H1 (cell line): ENCODE results near the gene PTPN22. TPM values are rescaled to one million over a fixed set of nuclear protein-coding genes. Genes with fewer than 3 reads are reported as not detected.

ENCODE experiments used
- CTCF ChIA-PET: fragments of 300-600 bp; sonication (Branson Sonifier 250); formaldehyde crosslinking; loops from one replicate; lab custom pipeline; 2021; ENCODE audit not compliant: partially characterized antibody; lab: Charles Lee
- POLR2A ChIA-PET: fragments of 300-600 bp; sonication (Branson Sonifier 250); formaldehyde crosslinking; loops from one replicate; lab custom pipeline; 2021; ENCODE audit warnings: inconsistent platforms; ENCODE audit not compliant: partially characterized antibody; lab: Charles Lee
- DNase-seq, 2 experiments: peaks; one replicate each; pipeline versions ENCODE4 v3.0.0 to v3.0.0-alpha.2; 2010 to 2022; ENCODE audit warnings: low spot score in 2 of 2, low read depth in 1 of 2, mixed read lengths in 1 of 2
- FAIRE-seq: peaks from 2 replicates; lab custom pipeline; 2011; peaks lifted over from hg19 to GRCh38; lab: Jason Lieb, UNC
- H2AFZ ChIP-seq: 2 replicates; pipeline ENCODE4 v1.8.1; 2012; ENCODE audit warnings: low read length, inconsistent platforms
- H2AK5ac ChIP-seq: 2 replicates; pipeline ENCODE4 v1.6.1; 2013; ENCODE audit warnings: low read depth, low read length
- H2BK120ac ChIP-seq: replicated peaks from 2 replicates; pipeline ENCODE3; 2013; ENCODE audit warnings: low read depth, low read length, inconsistent platforms
- H2BK12ac ChIP-seq: 2 replicates; pipeline ENCODE4 v1.6.1; 2013; ENCODE audit warnings: low read depth, low read length
- H2BK15ac ChIP-seq: 2 replicates; pipeline ENCODE4 v1.6.1; 2013; ENCODE audit warnings: low read length
- H2BK20ac ChIP-seq: 2 replicates; pipeline ENCODE4 v1.6.1; 2013; ENCODE audit warnings: low read length
- H2BK5ac ChIP-seq: 2 replicates; pipeline ENCODE4 v1.6.1; 2013; ENCODE audit warnings: low read depth, low read length
- H3K14ac ChIP-seq: 2 replicates; pipeline ENCODE4 v1.6.1; 2013; ENCODE audit warnings: inconsistent platforms; ENCODE audit not compliant: insufficient read length
- H3K18ac ChIP-seq: 2 replicates; pipeline ENCODE4 v1.6.1; 2013; ENCODE audit warnings: low read length; ENCODE audit errors: extremely low read depth
- H3K23ac ChIP-seq: 2 replicates; pipeline ENCODE4 v1.6.1; 2013; ENCODE audit warnings: inconsistent platforms; ENCODE audit not compliant: insufficient read length
- H3K23me2 ChIP-seq: 2 replicates; pipeline ENCODE4 v1.6.1; 2013; ENCODE audit warnings: low read depth, low read length
- H3K27ac ChIP-seq: 2 replicates; pipeline ENCODE4 v1.6.1; 2011; ENCODE audit warnings: low read depth, low read length, inconsistent platforms
- H3K27me3 ChIP-seq, 4 experiments: replicated peaks in 1 of 4; 1 replicate in 1 of 4; 2 replicates in 3 of 4; pipeline versions ENCODE4 v1.6.1 to v1.8.1; 2011 to 2013; ENCODE audit warnings: low read length in 3 of 4, mild to moderate bottlenecking in 3 of 4, inconsistent platforms in 2 of 4, mixed read lengths in 2 of 4, moderate library complexity in 1 of 4; ENCODE audit not compliant: control insufficient read depth in 3 of 4, insufficient read depth in 3 of 4; ENCODE audit errors: extremely low read depth in 1 of 4
- H3K36me3 ChIP-seq, 4 experiments: 2 replicates each; pipeline versions ENCODE4 v1.6.1 to v1.8.1; 2011 to 2013; ENCODE audit warnings: mild to moderate bottlenecking in 4 of 4, low read length in 3 of 4, moderate library complexity in 2 of 4, control low read depth in 1 of 4, inconsistent platforms in 1 of 4; ENCODE audit not compliant: insufficient read depth in 4 of 4, control insufficient read depth in 2 of 4
- H3K4ac ChIP-seq: replicated peaks from 2 replicates; pipeline ENCODE3; 2013; ENCODE audit warnings: low read length, low read depth, mixed read lengths, inconsistent platforms; ENCODE audit not compliant: insufficient read length
- H3K4me1 ChIP-seq, 4 experiments: replicated peaks in 1 of 4; 1 replicate in 1 of 4; 2 replicates in 3 of 4; pipeline versions ENCODE4 v1.6.1 to v1.8.1; 2011 to 2013; ENCODE audit warnings: low read length in 3 of 4, inconsistent platforms in 2 of 4, mixed read lengths in 1 of 4; ENCODE audit not compliant: insufficient read depth in 4 of 4, control insufficient read depth in 3 of 4
- H3K4me2 ChIP-seq, 2 experiments: 2 replicates each; pipeline versions ENCODE4 v1.6.1 to v1.8.1; 2011 to 2013; ENCODE audit warnings: low read depth in 2 of 2, low read length in 2 of 2, control low read depth in 1 of 2, inconsistent platforms in 1 of 2, mild to moderate bottlenecking in 1 of 2; ENCODE audit not compliant: insufficient read depth in 1 of 2
- H3K4me3 ChIP-seq, 4 experiments: fragments of 200-600, 300-600 bp in 1 of 4; sonication (generic), shearing (Covaris generic), sonication (Bioruptor Twin) in 1 of 4; 2 replicates each; pipeline versions ENCODE4 v1.5.1 to v1.8.1; 2011 to 2016; ENCODE audit warnings: low read length in 4 of 4, low read depth in 3 of 4, control low read depth in 2 of 4, inconsistent platforms in 2 of 4, mild to moderate bottlenecking in 2 of 4, mixed read lengths in 1 of 4, moderate library complexity in 1 of 4; ENCODE audit not compliant: insufficient read depth in 2 of 4; ENCODE audit errors: extremely low read depth in 1 of 4
- H3K56ac ChIP-seq: replicated peaks from 2 replicates; pipeline ENCODE3; 2013; ENCODE audit warnings: low read depth, mild to moderate bottlenecking, mixed read lengths, low read length, inconsistent platforms; ENCODE audit not compliant: insufficient read length
- H3K79me1 ChIP-seq: 2 replicates; pipeline ENCODE4 v1.6.1; 2013; ENCODE audit warnings: low read depth, low read length, control low read depth
- H3K79me2 ChIP-seq, 2 experiments: 2 replicates each; pipeline versions ENCODE4 v1.6.1 to v1.8.1; 2012 to 2013; ENCODE audit warnings: low read length in 2 of 2, mild to moderate bottlenecking in 2 of 2, inconsistent platforms in 1 of 2; ENCODE audit not compliant: insufficient read depth in 2 of 2, control insufficient read depth in 1 of 2
- H3K9ac ChIP-seq, 4 experiments: replicated peaks in 1 of 4; 1 replicate in 1 of 4; 2 replicates in 3 of 4; pipeline versions ENCODE4 v1.6.1 to v1.8.1; 2011 to 2013; ENCODE audit warnings: low read depth in 3 of 4, low read length in 3 of 4, control low read depth in 2 of 4, mild to moderate bottlenecking in 2 of 4, moderate library complexity in 2 of 4, inconsistent platforms in 1 of 4; ENCODE audit errors: extremely low read depth in 1 of 4
- H3K9me3 ChIP-seq, 2 experiments: 2 replicates each; pipeline versions ENCODE4 v1.6.1 to v1.8.1; 2012 to 2013; ENCODE audit warnings: mild to moderate bottlenecking in 2 of 2, moderate library complexity in 2 of 2, control low read depth in 1 of 2, inconsistent platforms in 1 of 2, low read depth in 1 of 2, low read length in 1 of 2, mixed read lengths in 1 of 2; ENCODE audit not compliant: insufficient read depth in 2 of 2
- H4K20me1 ChIP-seq, 2 experiments: replicated peaks in 1 of 2; 2 replicates each; pipeline versions ENCODE3 to v1.8.1; 2011 to 2013; ENCODE audit warnings: inconsistent platforms in 2 of 2, low read length in 2 of 2, mild to moderate bottlenecking in 1 of 2; ENCODE audit not compliant: insufficient read depth in 2 of 2, control insufficient read depth in 1 of 2
- H4K5ac ChIP-seq: 2 replicates; pipeline ENCODE4 v1.6.1; 2013; ENCODE audit warnings: low read length, low read depth, mixed read lengths, inconsistent platforms; ENCODE audit not compliant: insufficient read length
- H4K8ac ChIP-seq: 2 replicates; pipeline ENCODE4 v1.8.0; 2013; ENCODE audit warnings: mild to moderate bottlenecking, moderate library complexity, low read length, inconsistent platforms; ENCODE audit not compliant: insufficient read depth; ENCODE audit errors: extremely low read depth
- H4K91ac ChIP-seq: replicated peaks from 2 replicates; pipeline ENCODE3; 2013; ENCODE audit warnings: low read length, mixed read lengths, inconsistent platforms; ENCODE audit not compliant: insufficient read length
- EP300 ChIP-seq, 2 experiments: IDR thresholded peaks; 1 replicate in 1 of 2; 2 replicates in 1 of 2; pipeline ENCODE4 v1.6.1; 2011 to 2012; ENCODE audit warnings: low read depth in 2 of 2, low read length in 2 of 2, mild to moderate bottlenecking in 2 of 2, borderline replicate concordance in 1 of 2, inconsistent platforms in 1 of 2, moderate library complexity in 1 of 2
- HDAC2 ChIP-seq, 2 experiments: fragments of 300-600 bp in 1 of 2; sonication (generic) in 1 of 2; IDR thresholded peaks; 2 replicates each; pipeline ENCODE4 v1.6.1; 2011 to 2012; ENCODE audit warnings: low read depth in 2 of 2, low read length in 2 of 2, mild to moderate bottlenecking in 2 of 2, moderate library complexity in 2 of 2, borderline replicate concordance in 1 of 2, inconsistent platforms in 1 of 2
- HDAC6 ChIP-seq: IDR thresholded peaks from one replicate; pipeline ENCODE4 v1.7.1; 2012; ENCODE audit warnings: low read depth, mild to moderate bottlenecking, inconsistent platforms, low read length, moderate library complexity
- MAFK ChIP-seq: IDR thresholded peaks from 2 replicates; pipeline ENCODE4 v1.6.1; 2012; ENCODE audit warnings: low read depth, mild to moderate bottlenecking, improper control_type of control experiment, low read length
- RAD21 ChIP-seq, 2 experiments: IDR thresholded peaks in 1 of 2; conservative IDR thresholded peaks in 1 of 2; 2 replicates each; pipeline ENCODE4 v1.6.1; 2011; ENCODE audit warnings: low read depth in 2 of 2, low read length in 2 of 2, improper control_type of control experiment in 1 of 2, inconsistent platforms in 1 of 2, mild to moderate bottlenecking in 1 of 2, moderate library complexity in 1 of 2
- RBBP5 ChIP-seq: IDR thresholded peaks from 2 replicates; pipeline ENCODE4 v1.7.1; 2012; ENCODE audit warnings: low read depth, mild to moderate bottlenecking, inconsistent platforms, low read length, moderate library complexity, borderline replicate concordance
- SIX5 ChIP-seq: IDR thresholded peaks from 2 replicates; pipeline ENCODE4 v1.6.1; 2011; ENCODE audit warnings: mild to moderate bottlenecking, low read depth, low read length
- SP4 ChIP-seq: IDR thresholded peaks from 2 replicates; pipeline ENCODE4 v1.6.1; 2012; ENCODE audit warnings: low read length, inconsistent platforms
- SRF ChIP-seq: IDR thresholded peaks from 2 replicates; pipeline ENCODE4 v1.6.1; 2011; ENCODE audit warnings: mild to moderate bottlenecking, low read depth, low read length, moderate library complexity
- SUZ12 ChIP-seq: fragments of 200-600 bp; sonication (generic); IDR thresholded peaks from 2 replicates; pipeline ENCODE4 v1.6.1; 2012; ENCODE audit warnings: mild to moderate bottlenecking, inconsistent platforms, low read length, moderate library complexity, mixed read lengths
- TBP ChIP-seq: IDR thresholded peaks from 2 replicates; pipeline ENCODE4 v1.6.1; 2011; ENCODE audit warnings: low read depth, low read length, improper control_type of control experiment
- TCF12 ChIP-seq: IDR thresholded peaks from 2 replicates; pipeline ENCODE4 v1.6.1; 2011; ENCODE audit warnings: low read depth, mild to moderate bottlenecking, low read length
- WGBS, 2 experiments: shearing (Covaris generic) in 1 of 2; methylation state at CpG; one replicate each; pipeline versions ENCODE4 v1.1.6 to v1.1.7; 2013 to 2015; ENCODE audit warnings: low lambda C conversion rate in 2 of 2, mixed read lengths in 2 of 2, inconsistent platforms in 1 of 2, low coverage in 1 of 2, missing lambda C conversion rate in 1 of 2; ENCODE audit not compliant: insufficient replicate concordance in 2 of 2, insufficient coverage in 1 of 2, insufficient read length in 1 of 2; ENCODE audit errors: extremely low coverage in 1 of 2, missing lambda C conversion rate in 1 of 2; 5-methylcytosine and 5-hydroxymethylcytosine counted together
- polyA plus RNA-seq, 7 experiments: library from polyadenylated mRNA; depleted of rRNA in 3 of 7; stranded (reverse) in 5 of 7; unstranded in 2 of 7; fragments of >200 nt in 5 of 7; fragments of 200-250 nt in 2 of 7; gene quantifications; 1 replicate in 5 of 7; 2 replicates in 1 of 7; 4 replicates in 1 of 7; pipeline versions ENCODE4 v1.2.1 to v1.2.3, GENCODE V29; 2011 to 2013; ENCODE audit warnings: missing spikeins in 2 of 7, mixed read lengths in 2 of 7
- total RNA-seq: library from RNA; stranded (reverse); fragmentation: NEBNext Ultra II Directional; extraction: Animal tissue kit (Norgen Biotek cat#: 25700); gene quantifications from 2 replicates; pipeline ENCODE4 v1.2.1, GENCODE V29; 2021

PTPN22 gene
- total and polyA plus RNA-seq, 2 of the 8 experiments (the other 6 are each of a cell fraction or from before 2014, with no cell fraction given): not detected

GRCh38 chr1:113808450-113809195 lies 62.9 kb downstream of the PTPN22 start:
- Histone ChIP-seq H3K9me3 (no peaks in the 10 kb centered on the region), H3K56ac (no peak overlapping the region), H3K4me2 (no peak overlapping the region), H2BK20ac (no peak overlapping the region), H2AK5ac (no peak overlapping the region), H2BK12ac (no peak overlapping the region), H3K27ac (no peak overlapping the region), H4K5ac (no peak overlapping the region), H3K23me2 (no peaks in the 10 kb centered on the region; the same call in 1 of the 2 replicates), H3K4ac (no peak overlapping the region), H3K36me3 (no peaks in the 10 kb centered on the region), H3K9ac (no peak overlapping the region), H3K4me1 (peaks cover 0 to 6% (median 0%) of the 10 kb centered on the region in 4 experiments; a peak in 2 of 7 replicates), H2BK15ac (no peak overlapping the region), H3K4me3 (no peak overlapping the region), H3K79me1 (no peaks in the 10 kb centered on the region; the same call in 1 of the 2 replicates), H3K18ac (no peak overlapping the region), H4K20me1 (peaks cover 4 to 5% of the 10 kb centered on the region in 2 experiments), H2BK120ac (no peak overlapping the region), H3K27me3 (no peaks in the 10 kb centered on the region), H2AFZ (no peak overlapping the region), H3K79me2 (peaks cover 15 to 77% of the 10 kb centered on the region in 2 experiments), H3K14ac (no peak overlapping the region), H4K8ac (no peak overlapping the region), H3K23ac (no peak overlapping the region), H2BK5ac (no peak overlapping the region), H4K91ac (no peak overlapping the region)
- FAIRE-seq (no peak), DNase-seq (no peak)
- WGBS, 2 experiments: 86% methylated on average over 4 of the region's 4 CpGs; no CpG with 5 or more reads in 1 of the 2 experiments
- CTCF ChIA-PET: no interaction called here
- POLR2A ChIA-PET: no interaction called here
- no peak for TF ChIP-seq SP4
- TF ChIP-seq SRF: no peak
- no peak for TF ChIP-seq SUZ12
- TF ChIP-seq HDAC2 (IDR thresholded peaks at IDR 0.05; ENCODE audit: borderline replicate concordance in 1 of 2, low read depth in 2 of 2, low read length in 2 of 2): no peak
- no peak for TF ChIP-seq MAFK
- no peak for TF ChIP-seq TBP
- no peak for TF ChIP-seq RAD21 (IDR thresholded peaks at IDR 0.05 in 1 of 2, conservative IDR thresholded peaks at IDR 0.05 in 1 of 2; ENCODE audit: low read depth in 2 of 2, low read length in 2 of 2)
- no peak for TF ChIP-seq SIX5
- TF ChIP-seq RBBP5: no peak
- TF ChIP-seq TCF12: no peak
- TF ChIP-seq HDAC6: no peak
- no peak for TF ChIP-seq EP300 (IDR thresholded peaks at IDR 0.05; ENCODE audit: borderline replicate concordance in 1 of 2, low read depth in 2 of 2, low read length in 2 of 2)
